Measurements from ENCODE around the gene PPARD. TPM values are rescaled to one million over a fixed set of nuclear protein-coding genes. Genes with fewer than 3 reads are reported as not detected.

Gene PPARD
- polyA plus RNA-seq, 3 donors: 1.2 to 22.0 (median 2.4) TPM

DNA sequence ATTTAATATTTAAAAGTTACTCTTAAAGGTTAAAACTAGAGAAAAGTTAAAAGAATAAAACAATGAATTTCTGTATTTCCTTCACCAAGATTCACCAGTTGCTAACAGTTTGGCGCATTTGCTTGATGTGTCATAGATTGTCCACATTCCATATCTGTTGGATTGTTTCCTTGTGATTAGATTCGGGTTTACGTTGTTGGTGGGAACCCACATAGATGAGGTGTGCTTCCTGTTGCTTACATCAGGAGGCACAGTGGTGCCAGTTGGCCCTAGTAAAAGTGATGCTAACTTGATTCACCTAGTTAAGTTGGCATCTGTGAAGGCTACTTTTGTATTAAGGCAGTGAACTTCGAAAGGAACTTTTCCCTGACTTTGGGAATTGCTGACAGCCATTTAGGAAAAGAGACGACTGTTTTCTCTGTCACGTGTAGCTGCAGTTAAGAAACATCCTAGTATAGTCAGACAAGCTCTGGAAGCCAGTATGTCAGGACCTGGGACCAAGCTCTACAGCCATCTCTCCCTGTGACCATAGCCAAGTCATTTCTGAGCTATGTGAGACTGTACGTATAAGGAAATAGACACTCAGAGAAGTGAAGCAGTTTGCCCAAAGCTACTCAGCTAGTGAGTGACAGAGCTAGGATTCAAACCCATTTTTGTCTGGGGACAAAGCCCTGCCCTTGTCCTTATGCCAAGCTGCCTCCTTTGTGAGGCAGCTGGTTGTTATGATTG is 49.0 kb downstream of the PPARD start:
- no peaks in the 10 kb centered on the region for H3K27me3 ChIP-seq (ENCODE audit: control insufficient read depth in 2 of 2, insufficient read depth in 2 of 2, low read length in 2 of 2)
- H3K27ac Mint-ChIP-seq: peak overlapping the region in 1 of 7 donors; percentile 18
- H3K36me3 ChIP-seq (replicated peaks in 1 of 2; ENCODE audit: control insufficient read depth in 1 of 2, insufficient read depth in 2 of 2, low read length in 2 of 2): no peaks in the 10 kb centered on the region
- intact Hi-C loops (cut with micrococcal nuclease): no loop called here
- H3K9me3 ChIP-seq (replicated peaks in 1 of 2; ENCODE audit: control insufficient read depth in 1 of 2, insufficient read depth in 1 of 2, low read length in 2 of 2): no peaks in the 10 kb centered on the region
- peaks cover 10 to 17% of the 10 kb centered on the region in 2 donors for H3K4me1 ChIP-seq (ENCODE audit: control insufficient read depth in 1 of 2, insufficient read depth in 2 of 2, low read length in 2 of 2)
- TF ChIP-seq CTCF (IDR thresholded peaks at IDR 0.05): no peak
- H3K79me2 ChIP-seq (ENCODE audit: insufficient read depth, low read length): no peaks in the 10 kb centered on the region
- H3K9me3 Mint-ChIP-seq: peaks cover 0 to 2% (median 0%) of the 10 kb centered on the region in 7 donors
- H3K4me1 Mint-ChIP-seq: peaks cover 15% of the 10 kb centered on the region
- H3K27me3 Mint-ChIP-seq (ENCODE audit: low read depth in 3 of 3): peaks cover 4 to 10% (median 7%) of the 10 kb centered on the region in 3 donors
- H2AFZ ChIP-seq (ENCODE audit: insufficient read depth, low read depth, low read length, poor library complexity, severe bottlenecking): no peak overlapping the region
- DNase-seq: no peak
- WGBS (ENCODE audit: insufficient coverage): 67% methylated on average over 5 of the region's 7 CpGs
- H3K27ac ChIP-seq (ENCODE audit: low read depth in 1 of 2, low read length in 2 of 2): no peak overlapping the region
- no peak overlapping the region for H3K4me2 ChIP-seq (replicated peaks; ENCODE audit: extremely low read depth, low read length, poor library complexity, severe bottlenecking)
- H3K36me3 Mint-ChIP-seq: peaks cover 3 to 23% of the 10 kb centered on the region in 2 donors
- H3K4me3 Mint-ChIP-seq: no peak overlapping the region
- H4K20me1 ChIP-seq (ENCODE audit: insufficient read depth, low read length): peaks cover 64% of the 10 kb centered on the region
- H3K9ac ChIP-seq (ENCODE audit: insufficient read depth, low read length, poor library complexity, severe bottlenecking): no peak overlapping the region
- no peak overlapping the region for H3K4me3 ChIP-seq (replicated peaks in 1 of 3; ENCODE audit: low read depth in 2 of 3, low read length in 3 of 3)

GRCh38 chr6:35392111-35392702 is 49.8 kb downstream of the PPARD start:
- Histone ChIP-seq H3K4me3 (replicated peaks in 1 of 3; ENCODE audit: low read depth in 2 of 3, low read length in 3 of 3) (no peak overlapping the region), H3K79me2 (ENCODE audit: insufficient read depth, low read length) (no peaks in the 10 kb centered on the region), H3K27me3 (ENCODE audit: control insufficient read depth in 2 of 2, insufficient read depth in 2 of 2, low read length in 2 of 2) (no peaks in the 10 kb centered on the region), H3K9me3 (replicated peaks in 1 of 2; ENCODE audit: control insufficient read depth in 1 of 2, insufficient read depth in 1 of 2, low read length in 2 of 2) (no peaks in the 10 kb centered on the region), H2AFZ (ENCODE audit: insufficient read depth, low read depth, low read length, poor library complexity, severe bottlenecking) (no peak overlapping the region), H4K20me1 (ENCODE audit: insufficient read depth, low read length) (peaks cover 57% of the 10 kb centered on the region), H3K4me1 (ENCODE audit: control insufficient read depth in 1 of 2, insufficient read depth in 2 of 2, low read length in 2 of 2) (peaks cover 10 to 17% of the 10 kb centered on the region in 2 donors), H3K36me3 (replicated peaks in 1 of 2; ENCODE audit: control insufficient read depth in 1 of 2, insufficient read depth in 2 of 2, low read length in 2 of 2) (no peaks in the 10 kb centered on the region), H3K9ac (ENCODE audit: insufficient read depth, low read length, poor library complexity, severe bottlenecking) (no peak overlapping the region), H3K4me2 (replicated peaks; ENCODE audit: extremely low read depth, low read length, poor library complexity, severe bottlenecking) (no peak overlapping the region), H3K27ac (ENCODE audit: low read depth in 1 of 2, low read length in 2 of 2) (no peak overlapping the region)
- 90% methylated on average over 8 of the region's 12 CpGs for WGBS (ENCODE audit: insufficient coverage)
- H3K4me3 Mint-ChIP-seq: no peak overlapping the region
- peaks cover 6 to 11% (median 7%) of the 10 kb centered on the region in 3 donors for H3K27me3 Mint-ChIP-seq (ENCODE audit: low read depth in 3 of 3)
- TF ChIP-seq CTCF (IDR thresholded peaks at IDR 0.05): no peak
- intact Hi-C loops (cut with micrococcal nuclease): no loop called here
- no peak for DNase-seq
- peaks cover 3 to 24% of the 10 kb centered on the region in 2 donors for H3K36me3 Mint-ChIP-seq
- H3K9me3 Mint-ChIP-seq: peaks cover 0 to 2% (median 0%) of the 10 kb centered on the region in 7 donors
- peaks cover 15% of the 10 kb centered on the region for H3K4me1 Mint-ChIP-seq
- H3K27ac Mint-ChIP-seq: no peak overlapping the region
